ENCODE results near the gene KRTAP4-4.
"Not testable (repeated sequence)": the region's sequence is repeated elsewhere in the genome, so short reads cannot be mapped to it uniquely, and the experiment has no call there.

KRTAP4-4 gene

GRCh38 chr17:41145261-41145660, 15.3 kb downstream of the KRTAP4-4 start:
- TF ChIP-seq, protein P1, sequence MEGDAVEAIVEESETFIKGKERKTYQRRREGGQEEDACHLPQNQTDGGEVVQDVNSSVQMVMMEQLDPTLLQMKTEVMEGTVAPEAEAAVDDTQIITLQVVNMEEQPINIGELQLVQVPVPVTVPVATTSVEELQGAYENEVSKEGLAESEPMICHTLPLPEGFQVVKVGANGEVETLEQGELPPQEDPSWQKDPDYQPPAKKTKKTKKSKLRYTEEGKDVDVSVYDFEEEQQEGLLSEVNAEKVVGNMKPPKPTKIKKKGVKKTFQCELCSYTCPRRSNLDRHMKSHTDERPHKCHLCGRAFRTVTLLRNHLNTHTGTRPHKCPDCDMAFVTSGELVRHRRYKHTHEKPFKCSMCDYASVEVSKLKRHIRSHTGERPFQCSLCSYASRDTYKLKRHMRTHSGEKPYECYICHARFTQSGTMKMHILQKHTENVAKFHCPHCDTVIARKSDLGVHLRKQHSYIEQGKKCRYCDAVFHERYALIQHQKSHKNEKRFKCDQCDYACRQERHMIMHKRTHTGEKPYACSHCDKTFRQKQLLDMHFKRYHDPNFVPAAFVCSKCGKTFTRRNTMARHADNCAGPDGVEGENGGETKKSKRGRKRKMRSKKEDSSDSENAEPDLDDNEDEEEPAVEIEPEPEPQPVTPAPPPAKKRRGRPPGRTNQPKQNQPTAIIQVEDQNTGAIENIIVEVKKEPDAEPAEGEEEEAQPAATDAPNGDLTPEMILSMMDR (conservative IDR thresholded peaks at IDR 0.05; ENCODE audit: low read depth, low read length): no peak
- Histone ChIP-seq H3K4me3 (IDR thresholded peaks at IDR 0.05; ENCODE audit: insufficient read depth, low read depth, low read length) (no peak overlapping the region), H3K27ac (no peak overlapping the region), H3K79me2 (ENCODE audit: insufficient read depth, low read depth) (no peaks in the 10 kb centered on the region), H4K20me1 (ENCODE audit: insufficient read depth) (no peaks in the 10 kb centered on the region), H3K4me1 (ENCODE audit: low read depth, poor library complexity, severe bottlenecking) (no peaks in the 10 kb centered on the region), H3K4me2 (no peak overlapping the region), H3K27me3 (ENCODE audit: insufficient read depth, low read depth) (no peaks in the 10 kb centered on the region), H2AFZ (ENCODE audit: low read depth) (no peak overlapping the region), H3K36me3 (ENCODE audit: insufficient read depth) (no peaks in the 10 kb centered on the region), H3K9ac (no peak overlapping the region)

DNA sequence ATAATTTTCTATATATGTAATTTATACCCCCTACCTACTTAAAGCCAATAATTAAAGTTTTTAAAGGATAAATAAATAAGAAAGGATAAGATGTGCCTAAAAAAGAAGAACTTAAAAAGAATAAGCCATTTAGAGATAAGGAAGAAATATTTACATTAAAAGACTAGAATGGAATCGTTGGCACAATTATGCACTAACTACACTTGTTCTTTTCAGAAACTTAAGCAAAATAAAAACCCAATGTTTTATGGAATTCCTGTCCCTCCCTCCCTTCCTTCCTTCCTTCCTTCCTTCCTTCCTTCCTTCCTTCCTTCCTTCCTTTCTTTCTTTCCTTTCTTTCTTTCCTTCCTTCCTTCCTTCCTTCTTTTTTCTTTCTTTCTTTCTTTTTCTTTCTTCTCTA, 15.7 kb downstream of the KRTAP4-4 start:
- Histone ChIP-seq H3K27ac (no peak overlapping the region), H3K36me3 (ENCODE audit: insufficient read depth) (no peaks in the 10 kb centered on the region), H3K4me2 (no peak overlapping the region), H3K4me1 (ENCODE audit: low read depth, poor library complexity, severe bottlenecking) (no peaks in the 10 kb centered on the region), H3K27me3 (ENCODE audit: insufficient read depth, low read depth) (no peaks in the 10 kb centered on the region), H3K79me2 (ENCODE audit: insufficient read depth, low read depth) (no peaks in the 10 kb centered on the region), H2AFZ (ENCODE audit: low read depth) (no peak overlapping the region), H4K20me1 (ENCODE audit: insufficient read depth) (no peaks in the 10 kb centered on the region), H3K9ac (no peak overlapping the region), H3K4me3 (IDR thresholded peaks at IDR 0.05; ENCODE audit: insufficient read depth, low read depth, low read length) (no peak overlapping the region)
- TF ChIP-seq, protein P1 (conservative IDR thresholded peaks at IDR 0.05; ENCODE audit: low read depth, low read length): no peak

GRCh38 chr17:41141361-41141760, 19.2 kb downstream of the KRTAP4-4 start:
- Histone ChIP-seq H3K4me2 (no peak overlapping the region), H3K79me2 (ENCODE audit: insufficient read depth, low read depth) (no peaks in the 10 kb centered on the region), H4K20me1 (ENCODE audit: insufficient read depth) (no peaks in the 10 kb centered on the region), H2AFZ (ENCODE audit: low read depth) (no peak overlapping the region), H3K4me1 (ENCODE audit: low read depth, poor library complexity, severe bottlenecking) (no peaks in the 10 kb centered on the region), H3K27me3 (ENCODE audit: insufficient read depth, low read depth) (no peaks in the 10 kb centered on the region), H3K36me3 (ENCODE audit: insufficient read depth) (no peaks in the 10 kb centered on the region), H3K27ac (no peak overlapping the region), H3K4me3 (IDR thresholded peaks at IDR 0.05; ENCODE audit: insufficient read depth, low read depth, low read length) (no peak overlapping the region), H3K9ac (no peak overlapping the region)
- TF ChIP-seq, protein P1 (conservative IDR thresholded peaks at IDR 0.05; ENCODE audit: low read depth, low read length): no peak

GRCh38 chr17:41140360-41141131, 20.0 kb downstream of the KRTAP4-4 start, which contains the start of gene KRTAP4-6:
Gene KRTAP4-6, minus strand, starts transcription at chr17:41140544. Its CDS starts 57 bp downstream, at chr17:41140487.
- Histone ChIP-seq H3K79me2 (ENCODE audit: insufficient read depth, low read depth) (no peaks in the 10 kb centered on the region), H3K27ac (no peak within 1 kb of the TSS), H4K20me1 (ENCODE audit: insufficient read depth) (no peaks in the 10 kb centered on the region), H3K27me3 (ENCODE audit: insufficient read depth, low read depth) (no peaks in the 10 kb centered on the region), H3K4me2 (no peak within 1 kb of the TSS), H3K36me3 (ENCODE audit: insufficient read depth) (no peaks in the 10 kb centered on the region), H3K4me1 (ENCODE audit: low read depth, poor library complexity, severe bottlenecking) (no peaks in the 10 kb centered on the region), H2AFZ (ENCODE audit: low read depth) (no peak within 1 kb of the TSS), H3K9ac (no peak within 1 kb of the TSS), H3K4me3 (IDR thresholded peaks at IDR 0.05; ENCODE audit: insufficient read depth, low read depth, low read length) (no peak within 1 kb of the TSS)
- TF ChIP-seq, protein P1 (conservative IDR thresholded peaks at IDR 0.05; ENCODE audit: low read depth, low read length): no peak

DNA sequence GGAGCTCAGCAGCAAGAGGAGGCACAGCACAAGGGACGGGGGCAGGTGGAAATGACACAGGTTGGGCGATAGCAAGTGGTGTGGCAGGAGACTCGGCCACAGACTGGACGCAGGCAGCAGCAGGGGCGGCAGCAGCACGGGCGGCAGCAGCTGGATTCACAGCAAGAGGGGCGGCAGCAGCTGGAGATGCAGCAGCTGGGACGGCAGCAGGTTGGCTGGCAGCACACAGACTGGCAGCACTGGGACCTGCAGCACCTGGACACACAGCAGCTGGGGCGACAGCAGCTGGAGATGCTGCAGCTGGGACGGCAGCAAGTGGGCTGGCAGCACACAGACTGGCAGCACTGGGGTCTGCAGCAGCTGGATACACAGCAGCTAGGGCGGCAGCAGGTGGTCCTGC, 20.7 kb downstream of the KRTAP4-4 start:
- H3K4me2 ChIP-seq; H3K79me2 ChIP-seq (ENCODE audit: insufficient read depth, low read depth); H3K9ac ChIP-seq; H3K27ac ChIP-seq; H3K4me1 ChIP-seq (ENCODE audit: low read depth, poor library complexity, severe bottlenecking); H2AFZ ChIP-seq (ENCODE audit: low read depth); H4K20me1 ChIP-seq (ENCODE audit: insufficient read depth); H3K36me3 ChIP-seq (ENCODE audit: insufficient read depth); H3K27me3 ChIP-seq (ENCODE audit: insufficient read depth, low read depth); H3K4me3 ChIP-seq (IDR thresholded peaks at IDR 0.05; ENCODE audit: insufficient read depth, low read depth, low read length): not testable (repeated sequence)
